ENCODE measurements around the gene BTBD9. TPM values are rescaled to one million over a fixed set of nuclear protein-coding genes. Genes with fewer than 3 reads are reported as not detected.
A peak's percentile ranks its signal among the peaks of the same experiment; 100 is the strongest.

The BTBD9 gene
- total and polyA plus RNA-seq, 9 of the 15 experiments (the other 6 are each of a cell fraction or from before 2014, with no cell fraction given) = 0.08 to 1.6 (median 0.58) TPM

GRCh38 chr6:38639498-38640215 is at the start of gene BTBD9 (continued):
- TF ChIP-seq, protein P1, sequence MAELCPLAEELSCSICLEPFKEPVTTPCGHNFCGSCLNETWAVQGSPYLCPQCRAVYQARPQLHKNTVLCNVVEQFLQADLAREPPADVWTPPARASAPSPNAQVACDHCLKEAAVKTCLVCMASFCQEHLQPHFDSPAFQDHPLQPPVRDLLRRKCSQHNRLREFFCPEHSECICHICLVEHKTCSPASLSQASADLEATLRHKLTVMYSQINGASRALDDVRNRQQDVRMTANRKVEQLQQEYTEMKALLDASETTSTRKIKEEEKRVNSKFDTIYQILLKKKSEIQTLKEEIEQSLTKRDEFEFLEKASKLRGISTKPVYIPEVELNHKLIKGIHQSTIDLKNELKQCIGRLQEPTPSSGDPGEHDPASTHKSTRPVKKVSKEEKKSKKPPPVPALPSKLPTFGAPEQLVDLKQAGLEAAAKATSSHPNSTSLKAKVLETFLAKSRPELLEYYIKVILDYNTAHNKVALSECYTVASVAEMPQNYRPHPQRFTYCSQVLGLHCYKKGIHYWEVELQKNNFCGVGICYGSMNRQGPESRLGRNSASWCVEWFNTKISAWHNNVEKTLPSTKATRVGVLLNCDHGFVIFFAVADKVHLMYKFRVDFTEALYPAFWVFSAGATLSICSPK (IDR thresholded peaks at IDR 0.05; ENCODE audit: borderline replicate concordance) = no peak
- TF ChIP-seq, protein P2, sequence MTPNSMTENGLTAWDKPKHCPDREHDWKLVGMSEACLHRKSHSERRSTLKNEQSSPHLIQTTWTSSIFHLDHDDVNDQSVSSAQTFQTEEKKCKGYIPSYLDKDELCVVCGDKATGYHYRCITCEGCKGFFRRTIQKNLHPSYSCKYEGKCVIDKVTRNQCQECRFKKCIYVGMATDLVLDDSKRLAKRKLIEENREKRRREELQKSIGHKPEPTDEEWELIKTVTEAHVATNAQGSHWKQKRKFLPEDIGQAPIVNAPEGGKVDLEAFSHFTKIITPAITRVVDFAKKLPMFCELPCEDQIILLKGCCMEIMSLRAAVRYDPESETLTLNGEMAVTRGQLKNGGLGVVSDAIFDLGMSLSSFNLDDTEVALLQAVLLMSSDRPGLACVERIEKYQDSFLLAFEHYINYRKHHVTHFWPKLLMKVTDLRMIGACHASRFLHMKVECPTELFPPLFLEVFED (CRISPR knock-in tag; conservative IDR thresholded peaks at IDR 0.05) = no peak
- TF ChIP-seq GATA2 (CRISPR knock-in tag; IDR thresholded peaks at IDR 0.05) (no peak), ELF2 (CRISPR knock-in tag; IDR thresholded peaks at IDR 0.05) (peak; percentile 43; the same call in 1 of the 2 replicates), SPI1 (IDR thresholded peaks at IDR 0.05; ENCODE audit: borderline replicate concordance, low read depth, low read length) (no peak)
- TF ChIP-seq, protein P3, sequence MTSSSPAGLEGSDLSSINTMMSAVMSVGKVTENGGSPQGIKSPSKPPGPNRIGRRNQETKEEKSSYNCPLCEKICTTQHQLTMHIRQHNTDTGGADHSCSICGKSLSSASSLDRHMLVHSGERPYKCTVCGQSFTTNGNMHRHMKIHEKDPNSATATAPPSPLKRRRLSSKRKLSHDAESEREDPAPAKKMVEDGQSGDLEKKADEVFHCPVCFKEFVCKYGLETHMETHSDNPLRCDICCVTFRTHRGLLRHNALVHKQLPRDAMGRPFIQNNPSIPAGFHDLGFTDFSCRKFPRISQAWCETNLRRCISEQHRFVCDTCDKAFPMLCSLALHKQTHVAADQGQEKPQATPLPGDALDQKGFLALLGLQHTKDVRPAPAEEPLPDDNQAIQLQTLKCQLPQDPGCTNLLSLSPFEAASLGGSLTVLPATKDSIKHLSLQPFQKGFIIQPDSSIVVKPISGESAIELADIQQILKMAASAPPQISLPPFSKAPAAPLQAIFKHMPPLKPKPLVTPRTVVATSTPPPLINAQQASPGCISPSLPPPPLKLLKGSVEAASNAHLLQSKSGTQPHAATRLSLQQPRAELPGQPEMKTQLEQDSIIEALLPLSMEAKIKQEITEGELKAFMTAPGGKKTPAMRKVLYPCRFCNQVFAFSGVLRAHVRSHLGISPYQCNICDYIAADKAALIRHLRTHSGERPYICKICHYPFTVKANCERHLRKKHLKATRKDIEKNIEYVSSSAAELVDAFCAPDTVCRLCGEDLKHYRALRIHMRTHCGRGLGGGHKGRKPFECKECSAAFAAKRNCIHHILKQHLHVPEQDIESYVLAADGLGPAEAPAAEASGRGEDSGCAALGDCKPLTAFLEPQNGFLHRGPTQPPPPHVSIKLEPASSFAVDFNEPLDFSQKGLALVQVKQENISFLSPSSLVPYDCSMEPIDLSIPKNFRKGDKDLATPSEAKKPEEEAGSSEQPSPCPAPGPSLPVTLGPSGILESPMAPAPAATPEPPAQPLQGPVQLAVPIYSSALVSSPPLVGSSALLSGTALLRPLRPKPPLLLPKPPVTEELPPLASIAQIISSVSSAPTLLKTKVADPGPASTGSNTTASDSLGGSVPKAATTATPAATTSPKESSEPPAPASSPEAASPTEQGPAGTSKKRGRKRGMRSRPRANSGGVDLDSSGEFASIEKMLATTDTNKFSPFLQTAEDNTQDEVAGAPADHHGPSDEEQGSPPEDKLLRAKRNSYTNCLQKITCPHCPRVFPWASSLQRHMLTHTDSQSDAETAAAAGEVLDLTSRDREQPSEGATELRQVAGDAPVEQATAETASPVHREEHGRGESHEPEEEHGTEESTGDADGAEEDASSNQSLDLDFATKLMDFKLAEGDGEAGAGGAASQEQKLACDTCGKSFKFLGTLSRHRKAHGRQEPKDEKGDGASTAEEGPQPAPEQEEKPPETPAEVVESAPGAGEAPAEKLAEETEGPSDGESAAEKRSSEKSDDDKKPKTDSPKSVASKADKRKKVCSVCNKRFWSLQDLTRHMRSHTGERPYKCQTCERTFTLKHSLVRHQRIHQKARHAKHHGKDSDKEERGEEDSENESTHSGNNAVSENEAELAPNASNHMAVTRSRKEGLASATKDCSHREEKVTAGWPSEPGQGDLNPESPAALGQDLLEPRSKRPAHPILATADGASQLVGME (CRISPR knock-in tag; IDR thresholded peaks at IDR 0.05) = no peak
- TF ChIP-seq, protein P4, sequence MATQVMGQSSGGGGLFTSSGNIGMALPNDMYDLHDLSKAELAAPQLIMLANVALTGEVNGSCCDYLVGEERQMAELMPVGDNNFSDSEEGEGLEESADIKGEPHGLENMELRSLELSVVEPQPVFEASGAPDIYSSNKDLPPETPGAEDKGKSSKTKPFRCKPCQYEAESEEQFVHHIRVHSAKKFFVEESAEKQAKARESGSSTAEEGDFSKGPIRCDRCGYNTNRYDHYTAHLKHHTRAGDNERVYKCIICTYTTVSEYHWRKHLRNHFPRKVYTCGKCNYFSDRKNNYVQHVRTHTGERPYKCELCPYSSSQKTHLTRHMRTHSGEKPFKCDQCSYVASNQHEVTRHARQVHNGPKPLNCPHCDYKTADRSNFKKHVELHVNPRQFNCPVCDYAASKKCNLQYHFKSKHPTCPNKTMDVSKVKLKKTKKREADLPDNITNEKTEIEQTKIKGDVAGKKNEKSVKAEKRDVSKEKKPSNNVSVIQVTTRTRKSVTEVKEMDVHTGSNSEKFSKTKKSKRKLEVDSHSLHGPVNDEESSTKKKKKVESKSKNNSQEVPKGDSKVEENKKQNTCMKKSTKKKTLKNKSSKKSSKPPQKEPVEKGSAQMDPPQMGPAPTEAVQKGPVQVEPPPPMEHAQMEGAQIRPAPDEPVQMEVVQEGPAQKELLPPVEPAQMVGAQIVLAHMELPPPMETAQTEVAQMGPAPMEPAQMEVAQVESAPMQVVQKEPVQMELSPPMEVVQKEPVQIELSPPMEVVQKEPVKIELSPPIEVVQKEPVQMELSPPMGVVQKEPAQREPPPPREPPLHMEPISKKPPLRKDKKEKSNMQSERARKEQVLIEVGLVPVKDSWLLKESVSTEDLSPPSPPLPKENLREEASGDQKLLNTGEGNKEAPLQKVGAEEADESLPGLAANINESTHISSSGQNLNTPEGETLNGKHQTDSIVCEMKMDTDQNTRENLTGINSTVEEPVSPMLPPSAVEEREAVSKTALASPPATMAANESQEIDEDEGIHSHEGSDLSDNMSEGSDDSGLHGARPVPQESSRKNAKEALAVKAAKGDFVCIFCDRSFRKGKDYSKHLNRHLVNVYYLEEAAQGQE (IDR thresholded peaks at IDR 0.05; ENCODE audit: borderline replicate concordance) = no peak
- TF ChIP-seq, protein P4 (CRISPR knock-in tag; IDR thresholded peaks at IDR 0.05; ENCODE audit: low read depth) = no peak
